Gastrocnemius medialis (tissue), 4 donors: Measurements from ENCODE around the gene SDF2. TPM values are rescaled to one million over a fixed set of nuclear protein-coding genes. Genes with fewer than 3 reads are reported as not detected.

Source experiments
- ATAC-seq, 2 donors: fragments of 150-250 bp; one replicate each; pipeline ENCODE4 v1.9.1; 2016
- DNase-seq, 2 donors: peaks; one replicate each; pipeline ENCODE4 v3.0.0-alpha.2; 2019
- H3K27ac ChIP-seq, 4 donors: fragments of 200-600 bp; sonication (generic); 1 replicate in 1 of 4; 2 replicates in 3 of 4; pipeline ENCODE4 v1.5.1; 2016 to 2018; ENCODE audit warnings: mild to moderate bottlenecking in 2 of 4, moderate library complexity in 1 of 4
- H3K27me3 ChIP-seq, 3 donors: fragments of 200-600 bp; sonication (generic) in 2 of 3; 1 replicate in 1 of 3; 2 replicates in 2 of 3; pipeline versions ENCODE4 v1.5.1 to v1.6.0; 2016 to 2019; ENCODE audit warnings: mild to moderate bottlenecking in 1 of 3, moderate library complexity in 1 of 3
- H3K36me3 ChIP-seq, 2 donors: fragments of 200-600 bp; sonication (generic) in 1 of 2; one replicate each; pipeline ENCODE4 v1.5.1; 2017 to 2018
- H3K4me1 ChIP-seq, 2 donors: fragments of 200-600 bp; sonication (generic) in 1 of 2; one replicate each; pipeline ENCODE4 v1.5.1; 2016 to 2017; ENCODE audit warnings: mild to moderate bottlenecking in 2 of 2
- H3K4me3 ChIP-seq, 4 donors: fragments of 200-600 bp; sonication (generic) in 3 of 4; 1 replicate in 1 of 4; 2 replicates in 3 of 4; pipeline ENCODE4 v1.5.1; 2016 to 2019; ENCODE audit warnings: mild to moderate bottlenecking in 2 of 4
- H3K9me3 ChIP-seq, 3 donors: fragments of 200-600 bp; sonication (generic) in 2 of 3; 1 replicate in 1 of 3; 2 replicates in 2 of 3; pipeline ENCODE4 v1.5.1; 2016 to 2019
- CTCF ChIP-seq, 5 experiments: fragments of 450-650 bp in 3 of 5; fragments of 200-600 bp in 2 of 5; sonication (generic) in 2 of 5; IDR thresholded peaks in 4 of 5; conservative IDR thresholded peaks in 1 of 5; 1 replicate in 4 of 5; 2 replicates in 1 of 5; pipeline ENCODE4 v1.5.1; 2016 to 2019; ENCODE audit warnings: antibody characterized with exemption in 5 of 5, mild to moderate bottlenecking in 3 of 5, moderate library complexity in 3 of 5
- POLR2A ChIP-seq, 2 donors: fragments of 450-650 bp; IDR thresholded peaks; one replicate each; pipeline ENCODE4 v1.6.1; 2017; ENCODE audit warnings: antibody characterized with exemption in 2 of 2, mild to moderate bottlenecking in 2 of 2, moderate library complexity in 2 of 2
- in situ Hi-C, 4 donors: fragments of 200-750 bp; cut with MboI; loops; one replicate each; pipeline versions ENCODE4 v1.15.0 to v1.8.0; 2017; ENCODE audit warnings: low sequenced_read_pairs in 4 of 4
- intact Hi-C: fragments of 100-400 bp; cut with DNase I; formaldehyde crosslinking; loops from one replicate; pipeline ENCODE4 v1.15.1; 2023; ENCODE audit warnings: low total_unique reads
- total RNA-seq, 4 donors: library from RNA; depleted of rRNA; stranded (reverse); fragments of >200 nt; gene quantifications; one replicate each; pipeline versions ENCODE4 v1.1.0 to v1.2.3, GENCODE V29; 2016

SDF2 gene
- total RNA-seq, 4 donors from 2014 or later: 23.6 to 36.4 (median 28.4) TPM

- TF ChIP-seq POLR2A (IDR thresholded peaks at IDR 0.05) (no peak), CTCF (IDR thresholded peaks at IDR 0.05 in 4 of 5, conservative IDR thresholded peaks at IDR 0.05 in 1 of 5) (no peak)
- H3K4me1 ChIP-seq: no peaks in the 10 kb centered on the region
- ATAC-seq: no peak
- intact Hi-C loops: loop anchor here (10.0 kb wide), 1 partner anchor 381 kb away; no protein-coding TSS in a partner anchor
- H3K27ac ChIP-seq: no peak overlapping the region
- in situ Hi-C loops: loop anchor here in 1 of 4 donors (10.0 kb wide), 1 partner anchor 121 kb away; no protein-coding TSS in a partner anchor
- H3K9me3 ChIP-seq: no peaks in the 10 kb centered on the region
- no peak for DNase-seq
- H3K4me3 ChIP-seq: no peak overlapping the region
- no peaks in the 10 kb centered on the region for H3K27me3 ChIP-seq
- H3K36me3 ChIP-seq: peaks cover 0 to 82% of the 10 kb centered on the region in 2 donors
Measured at GRCh38 chr17:28615260-28615940, 46.3 kb downstream of the SDF2 start.

GRCh38 chr17:28613931-28614381 lies 47.8 kb downstream of the SDF2 start, which contains the start of gene RSKR:
Gene RSKR (minus strand): TSS chr17:28614185. CDS start chr17:28614161, 24 bp downstream.
- in situ Hi-C loops (loop anchor here in 1 of 4 donors (10.0 kb wide), 1 partner anchor 119 kb away; no protein-coding TSS in a partner anchor), intact Hi-C loops (loop anchor here (1.0 to 10.0 kb wide), 2 partner anchors 120 to 379 kb away; no protein-coding TSS in a partner anchor)
- Histone ChIP-seq H3K4me3 (no peak within 1 kb of the TSS), H3K9me3 (no peaks in the 10 kb centered on the region), H3K36me3 (peaks cover 0 to 75% of the 10 kb centered on the region in 2 donors), H3K4me1 (no peaks in the 10 kb centered on the region), H3K27ac (no peak within 1 kb of the TSS), H3K27me3 (no peaks in the 10 kb centered on the region)
- no peak for ATAC-seq
- no peak for DNase-seq
- no peak for TF ChIP-seq POLR2A (IDR thresholded peaks at IDR 0.05)
- no peak for TF ChIP-seq CTCF (IDR thresholded peaks at IDR 0.05 in 4 of 5, conservative IDR thresholded peaks at IDR 0.05 in 1 of 5)

GRCh38 chr17:28612936-28613872 lies 48.5 kb downstream of the SDF2 start:
- Histone ChIP-seq H3K4me3 (no peak overlapping the region), H3K36me3 (peaks cover 0 to 67% of the 10 kb centered on the region in 2 donors), H3K27me3 (no peaks in the 10 kb centered on the region), H3K4me1 (no peaks in the 10 kb centered on the region), H3K9me3 (no peaks in the 10 kb centered on the region), H3K27ac (no peak overlapping the region)
- TF ChIP-seq CTCF (IDR thresholded peaks at IDR 0.05 in 4 of 5, conservative IDR thresholded peaks at IDR 0.05 in 1 of 5) (peak in 4 of 5 experiments; percentile 33 to 60 (median 40)), POLR2A (IDR thresholded peaks at IDR 0.05) (no peak)
- intact Hi-C loops (loop anchor here (1.0 to 10.0 kb wide), 2 partner anchors 119 to 378 kb away; no protein-coding TSS in a partner anchor), in situ Hi-C loops (loop anchor here in 1 of 4 donors (10.0 kb wide), 1 partner anchor 118 kb away; no protein-coding TSS in a partner anchor)
- no peak for ATAC-seq
- DNase-seq: no peak

- Histone ChIP-seq H3K36me3 (peaks cover 0 to 61% of the 10 kb centered on the region in 2 donors), H3K4me3 (no peak overlapping the region), H3K27ac (no peak overlapping the region), H3K9me3 (no peaks in the 10 kb centered on the region), H3K27me3 (no peaks in the 10 kb centered on the region), H3K4me1 (no peaks in the 10 kb centered on the region)
- DNase-seq (no peak), ATAC-seq (no peak)
- no peak for TF ChIP-seq POLR2A (IDR thresholded peaks at IDR 0.05)
- TF ChIP-seq CTCF (IDR thresholded peaks at IDR 0.05 in 4 of 5, conservative IDR thresholded peaks at IDR 0.05 in 1 of 5): no peak
- intact Hi-C loops (loop anchor here (10.0 kb wide), 1 partner anchor 378 kb away; no protein-coding TSS in a partner anchor), in situ Hi-C loops (loop anchor here in 1 of 4 donors (10.0 kb wide), 1 partner anchor 118 kb away; no protein-coding TSS in a partner anchor)
Measured at GRCh38 chr17:28612531-28612930, 49.2 kb downstream of the SDF2 start.
